Measurements from ENCODE around the gene BTBD9. TPM values are rescaled to one million over a fixed set of nuclear protein-coding genes. Genes with fewer than 3 reads are reported as not detected.

The BTBD9 gene
- total and polyA plus RNA-seq, 9 of the 15 experiments (the other 6 are each of a cell fraction or from before 2014, with no cell fraction given) = 0.08 to 1.6 (median 0.58) TPM

GRCh38 chr6:38650207-38650752 lies 10.6 kb upstream of the BTBD9 start:
- Histone ChIP-seq H2AFZ (ENCODE audit: low read depth, low read length) (no peak overlapping the region), H3K9ac (ENCODE audit: insufficient read depth in 1 of 2, low read depth in 2 of 2, low read length in 2 of 2) (no peak overlapping the region), H3K27me3 (ENCODE audit: control insufficient read depth in 2 of 2, insufficient read depth in 2 of 2, low read length in 2 of 2) (peaks cover 9% of the 10 kb centered on the region in 2 experiments), H3K36me3 (ENCODE audit: control insufficient read depth, insufficient read depth, low read length) (no peaks in the 10 kb centered on the region), H3K79me2 (ENCODE audit: control insufficient read depth, insufficient read depth, low read length) (no peaks in the 10 kb centered on the region), H3K9me3 (replicated peaks; ENCODE audit: control insufficient read depth, insufficient read depth, low read depth, low read length) (no peaks in the 10 kb centered on the region; the same call in 1 of the 2 replicates), H3K27ac (ENCODE audit: extremely low read depth, low read depth, low read length) (no peak overlapping the region), H3K4me2 (ENCODE audit: insufficient read depth, low read length) (no peak overlapping the region), H3K4me3 (no peak overlapping the region), H4K20me1 (replicated peaks; ENCODE audit: control insufficient read depth, insufficient read depth, low read length) (no peaks in the 10 kb centered on the region), H3K4me1 (replicated peaks in 1 of 2; ENCODE audit: control insufficient read depth in 2 of 2, insufficient read depth in 2 of 2, low read length in 2 of 2) (no peaks in the 10 kb centered on the region), H3K9me1 (ENCODE audit: control insufficient read depth, insufficient read depth, low read length) (no peaks in the 10 kb centered on the region)
- CTCF ChIA-PET (ENCODE audit: low intra/inter-chr PET ratio) = no interaction called here
- TF ChIP-seq MAFG (tag; conservative IDR thresholded peaks at IDR 0.05) = no peak
- TF ChIP-seq SMARCC2 (IDR thresholded peaks at IDR 0.05; ENCODE audit: low read depth) = no peak
- no peak for TF ChIP-seq PKNOX1 (IDR thresholded peaks at IDR 0.05)
- 0 out of 2 replicates have a peak, but pooled peaks have one; percentile 8 for TF ChIP-seq TFE3 (CRISPR knock-in tag; IDR thresholded peaks at IDR 0.05)
- TF ChIP-seq ZNF655 (CRISPR knock-in tag; IDR thresholded peaks at IDR 0.05) = no peak
- no peak for TF ChIP-seq ELK3 (CRISPR knock-in tag; IDR thresholded peaks at IDR 0.05)
- TF ChIP-seq MCM2 (IDR thresholded peaks at IDR 0.05; ENCODE audit: low read depth) = no peak
- TF ChIP-seq IRF9 (tag; IDR thresholded peaks at IDR 0.05) = no peak
- no peak for TF ChIP-seq THRA (IDR thresholded peaks at IDR 0.05)
- DNase-seq (ENCODE audit: extremely low read depth in 1 of 4, low spot score in 3 of 4) (no peak), ATAC-seq (no peak), FAIRE-seq (no peak)
- POLR2A ChIA-PET = no interaction called here
- in situ Hi-C loops (cut with MboI) (no loop called here), intact Hi-C loops (cut with micrococcal nuclease) (no loop called here)
- WGBS (ENCODE audit: insufficient coverage, low coverage, missing lambda C conversion rate) = 0% methylated on average over 5 of the region's 5 CpGs
- BruUV-seq (replicated peaks) = no TSS peak
